ENCODE data around the gene PRRC2C. TPM values are rescaled to one million over a fixed set of nuclear protein-coding genes. Genes with fewer than 3 reads are reported as not detected.

The PRRC2C gene
- total and polyA plus RNA-seq, 2 of the 4 experiments (the other 2 are of a cell fraction) = 54.0 to 58.3 TPM

DNA sequence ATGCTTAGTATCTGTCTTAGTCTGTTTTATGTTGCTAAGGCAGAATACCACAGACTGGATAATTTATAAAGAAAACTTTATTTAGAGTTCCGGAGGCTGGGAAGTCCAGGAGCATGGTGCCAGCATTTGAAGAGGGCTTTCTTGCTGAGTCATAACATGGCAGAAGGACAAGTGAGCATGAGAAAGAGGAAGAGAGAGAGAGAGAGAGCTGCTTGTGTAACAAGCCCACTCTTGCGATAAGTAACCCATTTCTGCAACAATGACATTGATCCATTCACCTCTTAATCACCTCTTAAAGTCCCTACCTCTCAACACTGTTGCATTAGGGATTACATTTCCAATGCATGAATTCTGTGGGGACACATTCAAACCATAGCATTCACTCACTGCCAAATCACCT lies 125.1 kb downstream of the PRRC2C start:
- H2BK20ac ChIP-seq (ENCODE audit: low read depth, low read length) = no peak overlapping the region
- in situ Hi-C loops (cut with MboI; ENCODE audit: low sequenced_read_pairs) = no loop called here
- H2BK5ac ChIP-seq (ENCODE audit: low read depth, low read length, poor library complexity, severe bottlenecking) = no peak overlapping the region
- H4K20me1 ChIP-seq (ENCODE audit: insufficient read depth, low read length) = no peaks in the 10 kb centered on the region
- no peak overlapping the region for H3K4me3 ChIP-seq (ENCODE audit: insufficient read depth, low read depth, low read length)
- H3K4me1 ChIP-seq (ENCODE audit: control insufficient read depth, insufficient read depth, low read length) = no peaks in the 10 kb centered on the region
- ChIA-PET POLR2A (ENCODE audit: unreplicated experiment) (no interaction called here), CTCF (no interaction called here)
- TF ChIP-seq RAD21 (IDR thresholded peaks at IDR 0.05; ENCODE audit: low read length) = no peak
- TF ChIP-seq, protein P1, sequence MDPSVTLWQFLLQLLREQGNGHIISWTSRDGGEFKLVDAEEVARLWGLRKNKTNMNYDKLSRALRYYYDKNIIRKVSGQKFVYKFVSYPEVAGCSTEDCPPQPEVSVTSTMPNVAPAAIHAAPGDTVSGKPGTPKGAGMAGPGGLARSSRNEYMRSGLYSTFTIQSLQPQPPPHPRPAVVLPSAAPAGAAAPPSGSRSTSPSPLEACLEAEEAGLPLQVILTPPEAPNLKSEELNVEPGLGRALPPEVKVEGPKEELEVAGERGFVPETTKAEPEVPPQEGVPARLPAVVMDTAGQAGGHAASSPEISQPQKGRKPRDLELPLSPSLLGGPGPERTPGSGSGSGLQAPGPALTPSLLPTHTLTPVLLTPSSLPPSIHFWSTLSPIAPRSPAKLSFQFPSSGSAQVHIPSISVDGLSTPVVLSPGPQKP (IDR thresholded peaks at IDR 0.05; ENCODE audit: borderline replicate concordance, low read depth, low read length) = no peak
- no peak for TF ChIP-seq CEBPB (IDR thresholded peaks at IDR 0.05; ENCODE audit: low read depth, low read length)
- TF ChIP-seq NFE2L2 (IDR thresholded peaks at IDR 0.05; ENCODE audit: low read depth, low read length) = peak; percentile 44
- H3K4ac ChIP-seq (ENCODE audit: low read depth, low read length) = no peak overlapping the region
- intact Hi-C loops (cut with micrococcal nuclease) = no loop called here
- no peak overlapping the region for H4K8ac ChIP-seq (ENCODE audit: low read depth in 2 of 2, low read length in 2 of 2)
- no peak overlapping the region for H4K5ac ChIP-seq (ENCODE audit: low read depth, low read length)
- BruUV-seq (replicated peaks) = no TSS peak
- DNase-seq = peak; percentile 37
- no peaks in the 10 kb centered on the region for H3K9me1 ChIP-seq (ENCODE audit: insufficient read depth, low read length)
- dilution Hi-C loops (cut with HindIII; ENCODE audit: low sequenced_read_pairs, unreplicated experiment) = no loop called here
- no peak overlapping the region for H2AK5ac ChIP-seq (ENCODE audit: low read depth, low read length)
- H3K9me3 ChIP-seq (ENCODE audit: control insufficient read depth, insufficient read depth, low read length) = no peaks in the 10 kb centered on the region
- no peak overlapping the region for H2BK15ac ChIP-seq (ENCODE audit: low read depth, low read length)
- H3K27me3 ChIP-seq (ENCODE audit: control insufficient read depth, insufficient read depth, low read length) = no peaks in the 10 kb centered on the region
- no peak overlapping the region for H4K91ac ChIP-seq (ENCODE audit: insufficient read depth, low read depth, low read length)
- H3K4me2 ChIP-seq (ENCODE audit: low read depth, low read length) = no peak overlapping the region
- H3K36me3 ChIP-seq (ENCODE audit: control insufficient read depth, insufficient read depth, low read length) = no peaks in the 10 kb centered on the region
- H3K56ac ChIP-seq (ENCODE audit: extremely low read depth, insufficient read depth, low read length) = no peak overlapping the region
- no peak overlapping the region for H2AK9ac ChIP-seq (replicated peaks; ENCODE audit: low read depth, low read length, poor library complexity)
- WGBS, 2 experiments (ENCODE audit: extremely low coverage in 2 of 2, insufficient read length in 1 of 2) = no CpG with 5 or more reads among the region's 2 CpGs
- no peak overlapping the region for H3K9ac ChIP-seq (ENCODE audit: low read depth, low read length)
- H2BK120ac ChIP-seq (ENCODE audit: low read depth, low read length) = no peak overlapping the region
- no peak overlapping the region for H3K18ac ChIP-seq (ENCODE audit: low read depth, low read length)
- no peak overlapping the region for H3K27ac ChIP-seq (ENCODE audit: insufficient read depth, low read length)
- H3K14ac ChIP-seq (replicated peaks; ENCODE audit: low read depth, low read length) = no peak overlapping the region
- H3K23ac ChIP-seq (ENCODE audit: low read depth, low read length) = no peak overlapping the region
- no peak for ATAC-seq (ENCODE audit: low read depth)
- no peak overlapping the region for H2AFZ ChIP-seq (replicated peaks; ENCODE audit: low read length, poor library complexity)
- H3K79me1 ChIP-seq (ENCODE audit: low read depth in 1 of 2, low read length in 2 of 2) = no peaks in the 10 kb centered on the region

All from IMR-90 (cell line).